ENCODE results near the gene CITED1.

The CITED1 gene

GRCh38 chrX:72308566-72309296, 3.0 kb upstream of the CITED1 start:
- no peak for DNase-seq (ENCODE audit: low read depth in 2 of 2)

- no peak for DNase-seq (ENCODE audit: low read depth in 2 of 2)
Measured at GRCh38 chrX:72308209-72308565, 2.5 kb upstream of the CITED1 start.

GRCh38 chrX:72307646-72308051, 1.9 kb upstream of the CITED1 start:
- no peak for DNase-seq (ENCODE audit: low read depth in 2 of 2)

- no peak for DNase-seq (ENCODE audit: low read depth in 2 of 2)
Measured at GRCh38 chrX:72306851-72307645, 1.3 kb upstream of the CITED1 start.

- DNase-seq (ENCODE audit: low read depth in 2 of 2), result no peak
Measured at GRCh38 chrX:72306085-72306801, 529 bp upstream of the CITED1 start.

GRCh38 chrX:72304877-72305276, 837 bp downstream of the CITED1 start:
- DNase-seq (ENCODE audit: low read depth in 2 of 2), result no peak

- no peak for DNase-seq (ENCODE audit: low read depth in 2 of 2)
Measured at GRCh38 chrX:72301781-72302180, 3.9 kb downstream of the CITED1 start.

- DNase-seq (ENCODE audit: low read depth in 2 of 2), result no peak
Measured at GRCh38 chrX:72299891-72300630, 5.7 kb downstream of the CITED1 start.

GRCh38 chrX:72297953-72298730, 7.6 kb downstream of the CITED1 start:
- DNase-seq (ENCODE audit: low read depth in 2 of 2), result no peak

- no peak for DNase-seq (ENCODE audit: low read depth in 2 of 2)
Measured at GRCh38 chrX:72296991-72297390, 8.7 kb downstream of the CITED1 start.

GRCh38 chrX:72295745-72296144, 10.0 kb downstream of the CITED1 start:
- no peak for DNase-seq (ENCODE audit: low read depth in 2 of 2)

GRCh38 chrX:72294497-72294896, 11.2 kb downstream of the CITED1 start:
- no peak for DNase-seq (ENCODE audit: low read depth in 2 of 2)

GRCh38 chrX:72282302-72282701, 23.4 kb downstream of the CITED1 start:
- no peak for DNase-seq (ENCODE audit: low read depth in 2 of 2)

- DNase-seq (ENCODE audit: low read depth in 2 of 2), result no peak
Measured at GRCh38 chrX:72280321-72280845, 25.3 kb downstream of the CITED1 start.

GRCh38 chrX:72276478-72276953, 29.2 kb downstream of the CITED1 start:
- no peak for DNase-seq (ENCODE audit: low read depth in 2 of 2)

- no peak for DNase-seq (ENCODE audit: low read depth in 2 of 2)
Measured at GRCh38 chrX:72274526-72274925, 31.2 kb downstream of the CITED1 start.

GRCh38 chrX:72273718-72274117, 32.0 kb downstream of the CITED1 start:
- no peak for DNase-seq (ENCODE audit: low read depth in 2 of 2)

GRCh38 chrX:72272868-72273267, 32.8 kb downstream of the CITED1 start:
- DNase-seq (ENCODE audit: low read depth in 2 of 2), result no peak

GRCh38 chrX:72271812-72272211, 33.9 kb downstream of the CITED1 start:
- DNase-seq (ENCODE audit: low read depth in 2 of 2), result no peak

GRCh38 chrX:72271091-72271788, 34.5 kb downstream of the CITED1 start:
- DNase-seq (ENCODE audit: low read depth in 2 of 2), result no peak
